Thoracic aorta (tissue), 2 donors: ENCODE data around the gene SPRY2. TPM values are rescaled to one million over a fixed set of nuclear protein-coding genes. Genes with fewer than 3 reads are reported as not detected.

Source experiments
- ATAC-seq: fragments of 150-250 bp; one replicate; pipeline ENCODE4 v1.8.0; 2017; ENCODE audit warnings: low read depth; ENCODE audit not compliant: insufficient number of reproducible peaks, low FRiP score
- DNase-seq: peaks from one replicate; pipeline ENCODE4 v3.0.0-alpha.2; 2020; ENCODE audit warnings: low spot score
- H3K27ac ChIP-seq, 2 donors: fragments of 200-600 bp; sonication (generic); 1 replicate in 1 of 2; 2 replicates in 1 of 2; pipeline ENCODE4 v1.5.1; 2016; ENCODE audit warnings: mild to moderate bottlenecking in 2 of 2, moderate library complexity in 2 of 2
- H3K27me3 ChIP-seq: fragments of 200-600 bp; sonication (generic); replicated peaks from 2 replicates; pipeline ENCODE4 v1.6.0; 2016; ENCODE audit warnings: mild to moderate bottlenecking; ENCODE audit not compliant: insufficient read depth
- H3K36me3 ChIP-seq: fragments of 200-600 bp; sonication (generic); one replicate; pipeline ENCODE4 v1.5.1; 2016
- H3K4me1 ChIP-seq, 2 donors: fragments of 200-600 bp; sonication (generic); 1 replicate in 1 of 2; 2 replicates in 1 of 2; pipeline versions ENCODE4 v1.5.1 to v1.6.0; 2016; ENCODE audit warnings: low read depth in 2 of 2, mild to moderate bottlenecking in 1 of 2; ENCODE audit not compliant: control insufficient read depth in 1 of 2
- H3K4me3 ChIP-seq: fragments of 200-600 bp; sonication (generic); 2 replicates; pipeline ENCODE4 v1.5.1; 2016; ENCODE audit warnings: mild to moderate bottlenecking
- H3K9me3 ChIP-seq: fragments of 200-600 bp; sonication (generic); 2 replicates; pipeline ENCODE4 v1.5.1; 2016
- total RNA-seq, 2 donors: library from RNA; depleted of rRNA; stranded (reverse); fragments of >200 nt; gene quantifications; one replicate each; pipeline versions ENCODE4 v1.1.0 to v1.2.3, GENCODE V29; 2016
- TF ChIP-seq, protein P1 (sequence below): fragments of 200-600 bp; sonication (generic); IDR thresholded peaks from one replicate; pipeline ENCODE4 v1.5.1; 2019; ENCODE audit warnings: antibody characterized with exemption

Gene SPRY2
- total RNA-seq, 2 donors from 2014 or later, result 28.2 to 49.2 TPM

DNA sequence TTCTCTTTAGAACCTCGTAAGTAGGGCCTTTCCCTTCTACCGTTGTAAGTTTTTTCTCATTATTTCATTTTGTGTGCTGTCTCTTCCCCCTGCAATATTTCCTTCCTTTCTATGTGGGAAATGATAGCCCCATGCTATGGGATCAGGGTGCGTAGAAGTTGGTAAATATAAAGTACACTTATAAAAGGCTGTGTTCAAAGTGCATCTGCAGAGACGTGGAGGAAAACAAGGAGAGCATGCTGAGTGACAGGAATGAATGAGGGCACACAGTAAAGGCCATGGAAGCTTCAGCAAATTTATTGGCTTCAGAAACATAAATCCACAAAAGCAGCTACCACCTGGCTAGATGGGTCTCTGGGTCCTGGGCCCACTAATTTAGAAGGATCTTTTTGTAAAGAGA, 21.6 kb upstream of the SPRY2 start:
- TF ChIP-seq, protein P1, sequence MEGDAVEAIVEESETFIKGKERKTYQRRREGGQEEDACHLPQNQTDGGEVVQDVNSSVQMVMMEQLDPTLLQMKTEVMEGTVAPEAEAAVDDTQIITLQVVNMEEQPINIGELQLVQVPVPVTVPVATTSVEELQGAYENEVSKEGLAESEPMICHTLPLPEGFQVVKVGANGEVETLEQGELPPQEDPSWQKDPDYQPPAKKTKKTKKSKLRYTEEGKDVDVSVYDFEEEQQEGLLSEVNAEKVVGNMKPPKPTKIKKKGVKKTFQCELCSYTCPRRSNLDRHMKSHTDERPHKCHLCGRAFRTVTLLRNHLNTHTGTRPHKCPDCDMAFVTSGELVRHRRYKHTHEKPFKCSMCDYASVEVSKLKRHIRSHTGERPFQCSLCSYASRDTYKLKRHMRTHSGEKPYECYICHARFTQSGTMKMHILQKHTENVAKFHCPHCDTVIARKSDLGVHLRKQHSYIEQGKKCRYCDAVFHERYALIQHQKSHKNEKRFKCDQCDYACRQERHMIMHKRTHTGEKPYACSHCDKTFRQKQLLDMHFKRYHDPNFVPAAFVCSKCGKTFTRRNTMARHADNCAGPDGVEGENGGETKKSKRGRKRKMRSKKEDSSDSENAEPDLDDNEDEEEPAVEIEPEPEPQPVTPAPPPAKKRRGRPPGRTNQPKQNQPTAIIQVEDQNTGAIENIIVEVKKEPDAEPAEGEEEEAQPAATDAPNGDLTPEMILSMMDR, result no peak
- Histone ChIP-seq H3K27me3 (no peaks in the 10 kb centered on the region), H3K9me3 (no peaks in the 10 kb centered on the region), H3K27ac (no peak overlapping the region), H3K36me3 (no peaks in the 10 kb centered on the region), H3K4me3 (no peak overlapping the region), H3K4me1 (peaks cover 9 to 15% of the 10 kb centered on the region in 2 donors)
- no peak for ATAC-seq
- no peak for DNase-seq

DNA sequence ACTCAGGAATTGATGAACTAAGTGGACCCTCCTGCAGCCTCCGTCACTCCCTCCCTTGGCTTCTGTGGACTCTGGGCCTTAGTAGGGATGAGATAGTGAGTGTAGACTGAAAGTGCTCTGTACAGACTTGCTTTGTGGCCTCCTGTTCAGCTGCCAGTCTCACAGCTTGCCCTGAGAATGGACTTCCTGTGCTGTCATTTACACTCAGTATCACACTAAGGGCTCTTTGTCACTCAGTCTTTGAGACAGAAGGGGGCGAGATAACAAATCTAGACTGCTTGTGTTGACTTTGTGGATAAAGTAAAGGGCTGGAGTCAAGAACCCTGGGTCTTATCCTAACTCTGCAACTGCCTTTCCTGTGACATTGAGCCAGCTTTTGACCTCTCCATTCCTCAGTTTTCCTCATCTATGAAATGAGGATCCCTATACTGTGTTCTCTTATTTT, 21.0 kb upstream of the SPRY2 start:
- H3K4me1 ChIP-seq, result peaks cover 9 to 15% of the 10 kb centered on the region in 2 donors
- DNase-seq (no peak), ATAC-seq (no peak)
- no peak overlapping the region for H3K27ac ChIP-seq
- no peaks in the 10 kb centered on the region for H3K9me3 ChIP-seq
- TF ChIP-seq, protein P1, result no peak
- H3K36me3 ChIP-seq, result no peaks in the 10 kb centered on the region
- H3K4me3 ChIP-seq, result no peak overlapping the region
- no peaks in the 10 kb centered on the region for H3K27me3 ChIP-seq

DNA sequence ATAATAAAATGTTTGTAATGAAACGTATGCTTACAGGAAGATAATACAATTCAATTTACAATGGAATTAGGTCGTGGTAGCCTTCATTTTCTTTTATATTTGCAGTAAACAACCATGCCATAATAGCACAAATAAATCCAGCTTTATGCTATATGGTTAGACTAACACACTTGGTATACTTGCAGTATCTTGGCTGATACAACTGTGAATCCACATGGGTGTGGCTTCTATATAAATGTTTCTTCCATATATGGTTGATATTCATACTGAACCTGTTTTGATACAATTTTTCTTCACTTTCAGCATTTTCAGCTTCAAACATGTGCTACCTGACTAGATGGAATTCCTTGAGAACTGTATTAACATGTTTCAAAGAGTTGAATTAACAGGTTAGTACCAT, 20.4 kb upstream of the SPRY2 start:
- H3K9me3 ChIP-seq, result no peaks in the 10 kb centered on the region
- ATAC-seq (no peak), DNase-seq (no peak)
- TF ChIP-seq, protein P1, result no peak
- peaks cover 9 to 15% of the 10 kb centered on the region in 2 donors for H3K4me1 ChIP-seq
- no peaks in the 10 kb centered on the region for H3K36me3 ChIP-seq
- no peak overlapping the region for H3K4me3 ChIP-seq
- H3K27ac ChIP-seq, result no peak overlapping the region
- H3K27me3 ChIP-seq, result no peaks in the 10 kb centered on the region

DNA sequence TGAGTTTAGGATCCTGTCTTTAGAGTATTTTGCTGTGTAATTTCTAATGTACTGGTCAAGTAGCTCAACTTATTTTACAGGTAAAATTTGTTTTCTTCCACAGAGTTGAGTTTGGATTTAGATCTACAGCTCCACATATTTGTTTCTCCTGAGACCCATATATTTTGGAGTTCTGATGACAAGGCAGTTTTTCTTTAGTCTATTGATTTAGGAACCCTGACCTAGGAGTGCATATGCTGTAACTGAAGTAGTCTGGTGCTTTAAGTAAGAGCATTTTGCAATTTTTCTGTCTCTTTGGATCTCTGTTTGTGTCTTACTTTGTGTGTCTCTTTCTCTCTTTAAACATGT, 19.5 kb upstream of the SPRY2 start:
- no peak overlapping the region for H3K27ac ChIP-seq
- no peaks in the 10 kb centered on the region for H3K27me3 ChIP-seq
- H3K4me1 ChIP-seq, result peaks cover 9 to 15% of the 10 kb centered on the region in 2 donors
- no peak overlapping the region for H3K4me3 ChIP-seq
- DNase-seq (no peak), ATAC-seq (no peak)
- TF ChIP-seq, protein P1, result no peak
- no peaks in the 10 kb centered on the region for H3K9me3 ChIP-seq
- no peaks in the 10 kb centered on the region for H3K36me3 ChIP-seq

DNA sequence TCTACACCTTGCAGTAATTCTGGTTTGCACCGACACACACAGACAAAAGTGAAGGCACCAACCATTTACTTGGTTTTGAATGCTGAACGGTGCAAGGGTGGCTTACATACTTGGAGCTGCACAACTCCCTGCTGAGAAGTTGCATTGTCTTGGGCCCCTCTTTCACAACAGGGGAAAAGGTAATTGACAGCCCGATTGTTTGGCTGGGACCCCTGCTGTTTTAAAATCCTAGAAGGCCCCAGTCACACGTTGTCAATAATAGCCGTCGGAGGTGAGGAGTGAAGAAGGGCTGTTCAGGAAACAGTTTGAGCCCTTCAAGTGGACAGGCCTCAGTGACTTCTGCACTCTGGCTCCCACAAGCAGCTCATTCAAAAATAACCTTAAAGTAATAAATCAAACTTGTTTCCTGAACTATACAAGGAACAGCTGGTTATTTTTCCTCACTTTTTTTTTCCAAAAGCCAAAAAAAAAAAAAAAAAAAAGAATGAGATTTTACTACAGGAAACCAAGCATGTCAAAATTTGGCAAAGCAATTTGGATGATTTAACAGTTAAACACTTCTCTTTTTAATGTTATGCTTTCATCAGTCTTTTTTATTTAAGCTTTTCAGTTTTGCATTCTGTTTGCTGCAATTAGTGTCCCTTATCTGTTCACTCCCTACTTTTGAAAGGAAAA, 19.0 kb upstream of the SPRY2 start:
- Histone ChIP-seq H3K36me3 (no peaks in the 10 kb centered on the region), H3K4me1 (peaks cover 9 to 15% of the 10 kb centered on the region in 2 donors), H3K9me3 (no peaks in the 10 kb centered on the region), H3K27me3 (no peaks in the 10 kb centered on the region), H3K4me3 (no peak overlapping the region), H3K27ac (no peak overlapping the region)
- no peak for DNase-seq
- TF ChIP-seq, protein P1, result no peak
- ATAC-seq, result no peak
